Stimulated activated naive B cell treated with anti-CD40 and anti-IgM and Interleukin-4, amounts not matched to agents 10 μg/mL and 1 μg/mL and 100 μg/mL, for 72 hours (primary cell): ENCODE measurements around the gene PIGP.

Experiments
- ATAC-seq, 2 donors: fragments of 150-1000 bp; cut with Tn5 transposase; replicated peaks; 2 replicates each; pipeline ENCODE4 v1.10.0; 2021; ENCODE audit warnings: moderate library complexity in 1 of 2
- DNase-seq: peaks from one replicate; pipeline ENCODE4 v3.0.0; 2021
- H3K27ac Mint-ChIP-seq: one replicate; pipeline ENCODE4 v1.8.0; 2022; ENCODE audit warnings: mild to moderate bottlenecking, mixed read lengths
- H3K27me3 Mint-ChIP-seq, 2 donors: one replicate each; pipeline ENCODE4 v1.8.0; 2022; ENCODE audit warnings: mixed read lengths in 2 of 2
- H3K36me3 Mint-ChIP-seq, 2 donors: one replicate each; pipeline ENCODE4 v1.8.0; 2022; ENCODE audit warnings: mixed read lengths in 2 of 2, mild to moderate bottlenecking in 1 of 2
- H3K4me1 Mint-ChIP-seq, 2 donors: one replicate each; pipeline ENCODE4 v1.8.0; 2022; ENCODE audit warnings: mixed read lengths in 2 of 2, mild to moderate bottlenecking in 1 of 2
- H3K4me3 Mint-ChIP-seq, 2 donors: one replicate each; pipeline ENCODE4 v1.8.0; 2022; ENCODE audit warnings: mild to moderate bottlenecking in 2 of 2, mixed read lengths in 2 of 2, moderate library complexity in 1 of 2
- H3K9me3 Mint-ChIP-seq, 2 donors: one replicate each; pipeline ENCODE4 v1.8.0; 2022; ENCODE audit warnings: mixed read lengths in 2 of 2, mild to moderate bottlenecking in 1 of 2

PIGP gene

DNA sequence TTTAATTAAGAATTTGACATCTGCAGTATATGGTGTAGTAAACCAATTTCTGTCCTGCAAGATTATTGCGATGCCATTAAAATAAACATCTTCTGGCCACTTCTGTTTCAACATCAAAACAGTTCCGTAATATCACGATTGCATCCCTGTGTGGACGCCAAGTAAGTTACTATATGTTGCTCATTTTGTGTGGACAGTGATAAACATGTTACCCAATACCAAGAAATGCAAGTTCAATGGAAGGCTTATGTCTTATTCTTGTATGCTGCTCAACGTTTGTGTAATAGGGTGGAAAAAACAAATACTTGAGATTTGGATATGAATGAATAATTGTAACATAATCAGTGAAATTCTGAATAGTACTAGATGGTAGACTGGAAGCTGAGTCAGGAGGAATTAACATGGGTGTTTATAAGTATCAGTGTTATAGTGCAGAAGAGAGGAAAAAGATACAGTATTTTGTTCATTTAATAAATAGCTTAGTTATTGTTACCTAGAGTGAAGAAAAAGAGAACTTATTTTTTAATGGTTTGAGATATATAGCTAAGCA lies 15.4 kb upstream of the PIGP start:
- H3K36me3 Mint-ChIP-seq = peaks cover 8 to 12% of the 10 kb centered on the region in 2 donors
- no peak overlapping the region for H3K4me3 Mint-ChIP-seq
- no peaks in the 10 kb centered on the region for H3K27me3 Mint-ChIP-seq
- ATAC-seq (no peak), DNase-seq (no peak)
- H3K27ac Mint-ChIP-seq = no peak overlapping the region
- peaks cover 4 to 7% of the 10 kb centered on the region in 2 donors for H3K4me1 Mint-ChIP-seq
- no peaks in the 10 kb centered on the region for H3K9me3 Mint-ChIP-seq

GRCh38 chr21:37087188-37087587 lies 14.3 kb upstream of the PIGP start:
- Mint-ChIP-seq H3K4me1 (peaks cover 10 to 15% of the 10 kb centered on the region in 2 donors), H3K36me3 (peaks cover 9 to 13% of the 10 kb centered on the region in 2 donors), H3K4me3 (no peak overlapping the region), H3K27ac (no peak overlapping the region), H3K9me3 (no peaks in the 10 kb centered on the region), H3K27me3 (no peaks in the 10 kb centered on the region)
- ATAC-seq (no peak), DNase-seq (no peak)

DNA sequence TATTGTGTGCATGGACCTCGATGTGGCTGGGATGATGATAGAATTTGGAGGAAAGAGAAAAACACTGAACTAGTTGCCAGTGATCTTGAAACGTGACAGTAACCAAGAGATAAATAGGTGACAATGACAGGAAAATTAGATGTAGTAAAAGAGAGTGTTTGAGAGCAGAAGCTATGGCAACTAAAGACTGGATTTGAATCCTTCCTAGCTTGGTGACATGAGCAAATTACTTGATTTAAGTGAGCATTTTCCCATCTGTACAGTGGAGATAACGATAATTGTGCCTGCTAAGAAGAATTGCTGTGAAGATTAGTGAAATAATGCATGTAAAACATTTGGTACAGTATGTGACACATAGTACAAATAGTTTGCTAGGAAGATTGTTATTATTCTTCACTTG lies 12.9 kb upstream of the PIGP start:
- Mint-ChIP-seq H3K9me3 (no peaks in the 10 kb centered on the region), H3K27me3 (no peaks in the 10 kb centered on the region), H3K27ac (no peak overlapping the region), H3K4me3 (no peak overlapping the region), H3K36me3 (peaks cover 12 to 16% of the 10 kb centered on the region in 2 donors), H3K4me1 (peaks cover 10 to 18% of the 10 kb centered on the region in 2 donors)
- DNase-seq = no peak
- no peak for ATAC-seq

GRCh38 chr21:37082856-37083528 lies 10.1 kb upstream of the PIGP start:
- Mint-ChIP-seq H3K4me3 (no peak overlapping the region), H3K27ac (no peak overlapping the region)
- no peak for ATAC-seq

DNA sequence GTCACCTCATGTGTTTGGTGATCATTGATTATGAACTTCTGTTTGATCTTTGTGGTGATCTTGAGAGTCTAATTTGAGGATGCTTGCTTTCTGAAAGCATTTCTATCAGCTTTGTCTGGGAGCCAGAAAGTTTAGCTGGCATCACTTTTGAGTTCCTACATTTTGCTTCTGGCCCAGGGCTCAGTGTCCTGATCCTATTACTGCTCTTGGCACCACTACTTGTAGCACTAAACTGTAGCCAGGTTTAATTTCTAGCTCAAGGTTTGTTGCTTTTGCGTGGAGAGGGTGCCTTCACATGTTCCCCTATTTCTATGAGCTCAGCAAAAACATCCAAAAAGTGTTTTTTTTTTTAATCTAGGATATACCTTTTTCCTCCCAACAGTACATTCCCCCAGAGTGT lies 9.5 kb upstream of the PIGP start:
- H3K27ac Mint-ChIP-seq = no peak overlapping the region
- ATAC-seq (no peak), DNase-seq (no peak)
- no peaks in the 10 kb centered on the region for H3K27me3 Mint-ChIP-seq
- H3K4me3 Mint-ChIP-seq = no peak overlapping the region
- H3K9me3 Mint-ChIP-seq = peaks cover 0 to 6% of the 10 kb centered on the region in 2 donors
- H3K36me3 Mint-ChIP-seq = peaks cover 11 to 20% of the 10 kb centered on the region in 2 donors
- H3K4me1 Mint-ChIP-seq = peaks cover 25% of the 10 kb centered on the region in 2 donors

More at GRCh38 chr21:37082856-37083528, 10.1 kb upstream of the PIGP start:
- Mint-ChIP-seq H3K27me3 (no peaks in the 10 kb centered on the region), H3K4me1 (peaks cover 19 to 21% of the 10 kb centered on the region in 2 donors), H3K9me3 (peaks cover 0 to 4% of the 10 kb centered on the region in 2 donors), H3K36me3 (peaks cover 11 to 17% of the 10 kb centered on the region in 2 donors)
- no peak for DNase-seq

DNA sequence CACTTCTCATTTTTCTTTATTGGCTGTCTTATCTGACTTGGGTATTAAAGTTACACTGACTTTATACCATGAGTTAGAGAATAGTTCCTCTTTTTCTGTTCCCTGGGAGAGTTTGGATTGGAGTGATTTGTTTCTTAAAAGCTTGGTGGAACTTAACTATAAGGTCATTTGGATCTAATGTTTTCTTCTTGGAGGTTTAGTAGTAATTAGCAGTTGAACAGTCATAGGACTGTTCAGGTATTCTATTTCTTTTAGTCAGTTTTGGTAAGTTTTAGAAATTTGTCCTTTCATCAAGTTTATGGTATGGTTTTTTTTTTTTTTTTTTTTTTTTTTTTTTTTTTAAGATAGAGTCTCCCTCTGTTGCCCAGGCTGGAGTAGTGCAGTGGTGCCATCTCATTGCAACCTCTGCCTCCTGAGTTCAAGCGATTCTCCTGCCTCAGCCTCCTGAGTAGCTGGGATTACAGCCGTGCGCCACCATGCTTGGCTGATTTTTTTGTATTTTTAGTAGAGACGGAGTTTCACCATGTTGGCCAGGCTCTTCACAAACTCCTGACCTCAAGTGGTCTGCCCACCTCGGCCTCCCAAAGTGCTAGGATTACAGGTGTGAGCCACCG lies 6.4 kb upstream of the PIGP start:
- peaks cover 13 to 19% of the 10 kb centered on the region in 2 donors for H3K36me3 Mint-ChIP-seq
- H3K4me1 Mint-ChIP-seq = peaks cover 24 to 31% of the 10 kb centered on the region in 2 donors
- no peaks in the 10 kb centered on the region for H3K27me3 Mint-ChIP-seq
- ATAC-seq (no peak), DNase-seq (no peak)
- H3K9me3 Mint-ChIP-seq = peaks cover 0 to 6% of the 10 kb centered on the region in 2 donors
- H3K4me3 Mint-ChIP-seq = no peak overlapping the region
- no peak overlapping the region for H3K27ac Mint-ChIP-seq

DNA sequence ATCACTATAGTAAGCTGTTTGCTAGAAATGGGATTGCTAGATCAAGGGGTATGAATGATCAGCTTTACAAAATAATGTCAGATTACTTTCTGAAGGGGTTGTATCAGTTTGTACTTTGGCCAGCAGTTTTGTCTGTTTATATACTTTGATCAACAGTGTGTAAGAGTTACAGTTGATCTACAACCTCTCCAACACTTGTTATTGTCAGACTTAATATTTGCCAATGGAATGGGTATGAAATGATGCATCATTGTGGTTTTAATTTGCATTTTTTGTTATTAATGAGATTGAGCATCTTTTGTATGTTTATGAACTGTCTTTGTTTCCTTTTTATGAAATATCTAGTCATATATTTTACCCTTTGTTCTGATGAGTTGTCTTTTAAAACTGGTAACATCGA lies 4.5 kb upstream of the PIGP start:
- DNase-seq (no peak), ATAC-seq (no peak)
- H3K27me3 Mint-ChIP-seq = no peaks in the 10 kb centered on the region
- peaks cover 0 to 6% of the 10 kb centered on the region in 2 donors for H3K9me3 Mint-ChIP-seq
- no peak overlapping the region for H3K27ac Mint-ChIP-seq
- H3K36me3 Mint-ChIP-seq = peaks cover 9 to 18% of the 10 kb centered on the region in 2 donors
- no peak overlapping the region for H3K4me3 Mint-ChIP-seq
- H3K4me1 Mint-ChIP-seq = peaks cover 12 to 22% of the 10 kb centered on the region in 2 donors

- Mint-ChIP-seq H3K4me1 (peaks cover 15 to 32% of the 10 kb centered on the region in 2 donors), H3K36me3 (peaks cover 12 to 21% of the 10 kb centered on the region in 2 donors), H3K9me3 (peaks cover 0 to 6% of the 10 kb centered on the region in 2 donors), H3K27ac (no peak overlapping the region), H3K4me3 (no peak overlapping the region), H3K27me3 (no peaks in the 10 kb centered on the region)
- no peak for ATAC-seq
- no peak for DNase-seq
Observed at GRCh38 chr21:37076087-37076850, 3.4 kb upstream of the PIGP start.

GRCh38 chr21:37075214-37075770 lies 2.4 kb upstream of the PIGP start:
- Mint-ChIP-seq H3K9me3 (peaks cover 0 to 6% of the 10 kb centered on the region in 2 donors), H3K27me3 (no peaks in the 10 kb centered on the region), H3K36me3 (peaks cover 15 to 23% of the 10 kb centered on the region in 2 donors), H3K27ac (no peak overlapping the region), H3K4me3 (peak overlapping the region; percentile 21 to 83), H3K4me1 (peaks cover 20 to 40% of the 10 kb centered on the region in 2 donors)
- no peak for ATAC-seq
- DNase-seq = no peak

DNA sequence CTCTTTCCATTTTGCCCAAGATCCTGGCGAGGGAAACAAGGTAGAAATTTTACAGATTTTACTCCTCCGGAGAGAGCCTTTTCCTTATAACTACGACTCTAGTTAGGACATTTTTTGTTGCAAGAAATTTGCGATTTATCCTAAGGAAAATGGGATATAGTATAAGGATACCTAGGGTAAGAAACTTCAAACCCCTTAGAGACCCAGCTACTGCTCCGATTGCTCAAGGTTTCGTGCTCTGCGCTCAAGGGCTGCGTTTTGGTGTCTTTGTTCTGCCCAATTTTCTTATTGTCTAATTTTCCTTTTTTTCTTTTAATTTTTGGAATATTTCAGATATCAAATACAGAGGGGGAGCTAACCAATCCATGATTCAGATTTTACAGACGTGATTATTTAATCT lies 1.7 kb upstream of the PIGP start:
- H3K4me1 Mint-ChIP-seq = peaks cover 22 to 46% of the 10 kb centered on the region in 2 donors
- no peaks in the 10 kb centered on the region for H3K27me3 Mint-ChIP-seq
- H3K36me3 Mint-ChIP-seq = peaks cover 15 to 27% of the 10 kb centered on the region in 2 donors
- DNase-seq (no peak), ATAC-seq (no peak)
- H3K4me3 Mint-ChIP-seq = peak overlapping the region; percentile 83 to 96
- H3K27ac Mint-ChIP-seq = peak overlapping the region; percentile 99
- H3K9me3 Mint-ChIP-seq = peaks cover 0 to 6% of the 10 kb centered on the region in 2 donors

GRCh38 chr21:37074197-37074510 lies 1.3 kb upstream of the PIGP start:
- peaks cover 0 to 5% of the 10 kb centered on the region in 2 donors for H3K9me3 Mint-ChIP-seq
- peak overlapping the region; percentile 99 for H3K27ac Mint-ChIP-seq
- peak overlapping the region; percentile 83 to 96 for H3K4me3 Mint-ChIP-seq
- no peak for DNase-seq
- H3K27me3 Mint-ChIP-seq = no peaks in the 10 kb centered on the region
- H3K4me1 Mint-ChIP-seq = peaks cover 21 to 42% of the 10 kb centered on the region in 2 donors
- no peak for ATAC-seq
- H3K36me3 Mint-ChIP-seq = peaks cover 14 to 27% of the 10 kb centered on the region in 2 donors

- peak overlapping the region; percentile 99 for H3K27ac Mint-ChIP-seq
Observed at GRCh38 chr21:37073417-37074196, 736 bp upstream of the PIGP start.

DNA sequence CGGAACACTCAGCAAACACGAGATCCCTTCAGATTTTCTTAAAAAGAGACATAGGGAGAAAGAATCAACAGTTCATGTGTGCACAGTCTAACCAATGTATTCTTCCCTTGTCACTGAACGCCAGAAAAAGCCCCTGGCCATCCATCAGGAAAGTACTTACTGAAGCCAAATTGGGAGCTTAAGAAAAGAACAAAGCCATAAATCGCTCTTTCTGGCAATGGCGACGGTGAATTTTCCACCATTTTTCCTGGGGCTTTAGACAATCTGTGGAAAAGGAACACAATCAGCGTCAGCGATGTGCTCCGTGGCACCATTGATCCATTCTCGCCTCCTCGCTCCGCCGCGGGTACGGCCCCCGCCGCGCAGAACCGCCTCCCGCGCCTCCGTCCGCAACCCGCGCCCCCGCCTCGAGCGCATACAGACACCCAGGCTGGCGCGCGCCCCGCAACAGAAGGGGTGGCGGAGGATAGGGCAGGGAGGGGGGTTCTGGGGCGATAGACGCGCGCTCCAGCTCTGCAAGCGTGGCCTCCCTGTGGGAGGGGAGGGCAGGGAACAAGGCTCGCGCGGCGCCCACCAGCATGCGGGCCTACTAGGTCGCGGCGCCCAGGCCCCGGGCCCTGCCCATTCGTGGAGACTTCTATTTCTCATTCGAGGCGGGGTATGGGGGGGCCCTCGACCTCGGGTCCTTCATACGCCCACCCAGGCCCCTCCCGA lies 440 bp downstream of the PIGP start:
- Mint-ChIP-seq H3K4me3 (peak overlapping the region; percentile 83 to 91), H3K27me3 (no peaks in the 10 kb centered on the region), H3K4me1 (peaks cover 15 to 31% of the 10 kb centered on the region in 2 donors), H3K27ac (peak overlapping the region; percentile 98), H3K9me3 (no peaks in the 10 kb centered on the region), H3K36me3 (peaks cover 22 to 35% of the 10 kb centered on the region in 2 donors)
- DNase-seq (no peak), ATAC-seq (peak; percentile 63 to 67)

More at GRCh38 chr21:37073417-37074196, 736 bp upstream of the PIGP start:
- H3K9me3 Mint-ChIP-seq = peaks cover 0 to 3% of the 10 kb centered on the region in 2 donors
- peak; percentile 71 for DNase-seq
- peak overlapping the region; percentile 83 to 96 for H3K4me3 Mint-ChIP-seq
- peaks cover 20 to 38% of the 10 kb centered on the region in 2 donors for H3K4me1 Mint-ChIP-seq
- peak; percentile 63 to 66 for ATAC-seq
- H3K36me3 Mint-ChIP-seq = peaks cover 17 to 29% of the 10 kb centered on the region in 2 donors
- no peaks in the 10 kb centered on the region for H3K27me3 Mint-ChIP-seq
